Muscle layer of colon (tissue), 2 donors: ENCODE results near the gene MYL2.

ENCODE experiments used
- H3K27ac ChIP-seq: one replicate; pipeline ENCODE4 v1.7.0; 2013; ENCODE audit warnings: low read depth, mild to moderate bottlenecking, low read length, moderate library complexity
- H3K27me3 ChIP-seq, 2 donors: one replicate each; pipeline ENCODE4 v1.7.0; 2013; ENCODE audit warnings: low read length in 2 of 2, mild to moderate bottlenecking in 2 of 2; ENCODE audit not compliant: insufficient read depth in 2 of 2, control insufficient read depth in 1 of 2
- H3K36me3 ChIP-seq: one replicate; pipeline ENCODE4 v1.7.0; 2013; ENCODE audit warnings: mild to moderate bottlenecking, low read length; ENCODE audit not compliant: insufficient read depth
- H3K4me1 ChIP-seq: one replicate; pipeline ENCODE4 v1.7.0; 2013; ENCODE audit warnings: mild to moderate bottlenecking, low read length; ENCODE audit not compliant: insufficient read depth
- H3K4me3 ChIP-seq, 2 donors: one replicate each; pipeline ENCODE4 v1.7.0; 2013; ENCODE audit warnings: low read length in 2 of 2, low read depth in 1 of 2, mild to moderate bottlenecking in 1 of 2, moderate library complexity in 1 of 2
- H3K9ac ChIP-seq: one replicate; pipeline ENCODE4 v1.7.0; 2013; ENCODE audit warnings: low read length
- H3K9me3 ChIP-seq: one replicate; pipeline ENCODE4 v1.7.0; 2013; ENCODE audit warnings: mild to moderate bottlenecking, low read length
- donor health status: abdominal sarcoma.
- donor health status: Adenocarcinoma of cecum.

The MYL2 gene

DNA sequence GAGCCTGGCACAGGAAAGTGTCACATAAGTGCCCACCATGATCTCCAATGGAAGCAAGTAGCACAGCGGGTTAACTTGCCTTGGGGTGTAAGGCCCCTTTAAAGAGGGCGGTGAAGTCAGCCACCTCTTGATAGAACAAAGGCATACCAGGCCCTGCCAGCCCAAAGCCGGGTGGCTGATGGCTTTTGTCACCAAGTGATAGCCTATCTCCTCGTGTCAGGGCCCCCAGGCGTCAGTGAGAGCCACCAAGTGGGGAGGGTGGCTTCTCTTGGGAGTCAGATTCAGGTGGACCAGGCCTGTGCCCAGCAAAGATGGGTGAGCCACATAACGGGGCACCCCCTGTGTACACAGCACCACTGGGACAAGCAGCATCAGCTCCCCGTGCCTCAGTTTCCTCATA is 8.3 kb upstream of the MYL2 start:
- no peak overlapping the region for H3K9ac ChIP-seq
- H3K27ac ChIP-seq = no peak overlapping the region
- no peak overlapping the region for H3K4me3 ChIP-seq
- H3K27me3 ChIP-seq = peaks cover 0 to 11% of the 10 kb centered on the region in 2 donors
- no peaks in the 10 kb centered on the region for H3K9me3 ChIP-seq
- no peaks in the 10 kb centered on the region for H3K36me3 ChIP-seq
- H3K4me1 ChIP-seq = no peaks in the 10 kb centered on the region

DNA sequence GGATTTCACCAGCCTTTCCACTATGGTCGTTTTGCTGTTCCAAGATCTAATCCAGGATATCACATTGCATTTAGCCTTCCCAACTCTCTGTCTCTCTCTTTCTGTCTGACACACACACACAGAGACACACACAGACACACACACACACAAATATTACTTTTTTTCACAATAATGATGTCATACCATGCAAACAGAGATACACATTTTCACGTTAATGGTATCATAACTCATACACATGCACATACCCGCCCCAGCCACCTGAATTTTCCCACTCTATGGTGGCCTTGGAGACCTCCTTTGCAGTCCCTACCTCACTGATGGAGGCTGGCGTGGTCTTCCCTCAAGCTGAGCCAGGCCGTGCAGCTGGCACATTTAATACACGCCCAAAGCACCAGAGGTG is 7.2 kb upstream of the MYL2 start:
- Histone ChIP-seq H3K27me3 (peaks cover 0 to 15% of the 10 kb centered on the region in 2 donors), H3K9ac (no peak overlapping the region), H3K4me1 (no peaks in the 10 kb centered on the region), H3K9me3 (no peaks in the 10 kb centered on the region), H3K4me3 (no peak overlapping the region), H3K36me3 (no peaks in the 10 kb centered on the region), H3K27ac (no peak overlapping the region)

DNA sequence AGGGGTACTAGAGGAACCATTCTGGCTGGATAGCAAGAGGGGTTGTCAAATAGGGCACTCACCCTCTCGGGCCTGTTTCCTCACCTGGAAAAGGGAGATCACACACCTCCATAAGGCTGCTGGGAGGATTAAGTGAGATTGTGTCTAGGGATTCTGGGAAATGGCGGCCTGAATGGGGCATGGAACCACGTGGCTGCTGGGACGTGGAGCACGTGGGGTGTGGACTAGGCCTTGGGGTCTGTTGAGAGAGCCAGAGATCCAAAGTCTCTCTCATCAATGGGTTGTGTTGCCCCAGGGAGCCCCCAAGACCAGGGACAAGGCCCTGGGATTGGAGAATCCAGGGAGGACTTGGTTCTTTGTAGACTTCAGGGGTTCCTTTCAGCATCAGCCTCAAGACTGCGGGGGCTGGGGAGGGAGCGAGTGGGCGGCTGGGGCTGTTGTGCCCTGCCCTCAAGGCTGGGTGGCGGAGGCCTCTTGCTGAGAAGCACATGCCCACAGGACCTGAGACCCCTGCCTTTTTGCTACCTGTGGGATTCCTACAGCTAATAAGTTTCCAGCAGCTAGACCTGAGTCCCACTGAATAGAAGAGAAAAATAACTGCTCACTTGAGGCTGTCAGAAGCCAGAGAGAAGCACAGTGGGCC is 3.4 kb upstream of the MYL2 start:
- no peaks in the 10 kb centered on the region for H3K4me1 ChIP-seq
- H3K36me3 ChIP-seq = no peaks in the 10 kb centered on the region
- H3K27me3 ChIP-seq = peaks cover 0 to 6% of the 10 kb centered on the region in 2 donors
- H3K4me3 ChIP-seq = no peak overlapping the region
- H3K9me3 ChIP-seq = no peaks in the 10 kb centered on the region
- no peak overlapping the region for H3K9ac ChIP-seq
- no peak overlapping the region for H3K27ac ChIP-seq

DNA sequence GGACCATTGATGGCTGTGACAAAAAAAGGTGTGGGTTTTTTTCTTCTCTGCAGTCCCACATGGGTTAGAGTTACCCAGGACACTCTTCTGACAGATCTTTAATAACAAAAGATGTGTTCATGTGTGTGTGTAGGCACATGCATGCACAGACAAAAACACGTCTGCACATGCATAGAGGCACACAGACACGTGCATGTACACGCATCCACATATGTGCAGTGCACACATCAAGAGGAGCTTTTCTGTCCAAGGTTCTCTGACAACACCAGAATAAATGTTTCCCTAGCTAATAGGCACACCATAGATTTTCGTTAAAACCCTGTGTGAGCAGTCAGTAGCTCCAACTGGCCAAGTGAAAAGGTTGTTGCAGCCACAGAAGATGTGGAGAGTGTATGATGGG is 2.8 kb upstream of the MYL2 start:
- H3K4me1 ChIP-seq = no peaks in the 10 kb centered on the region
- H3K9ac ChIP-seq = no peak overlapping the region
- no peaks in the 10 kb centered on the region for H3K9me3 ChIP-seq
- H3K27ac ChIP-seq = no peak overlapping the region
- no peaks in the 10 kb centered on the region for H3K36me3 ChIP-seq
- H3K27me3 ChIP-seq = peaks cover 0 to 6% of the 10 kb centered on the region in 2 donors
- no peak overlapping the region for H3K4me3 ChIP-seq

DNA sequence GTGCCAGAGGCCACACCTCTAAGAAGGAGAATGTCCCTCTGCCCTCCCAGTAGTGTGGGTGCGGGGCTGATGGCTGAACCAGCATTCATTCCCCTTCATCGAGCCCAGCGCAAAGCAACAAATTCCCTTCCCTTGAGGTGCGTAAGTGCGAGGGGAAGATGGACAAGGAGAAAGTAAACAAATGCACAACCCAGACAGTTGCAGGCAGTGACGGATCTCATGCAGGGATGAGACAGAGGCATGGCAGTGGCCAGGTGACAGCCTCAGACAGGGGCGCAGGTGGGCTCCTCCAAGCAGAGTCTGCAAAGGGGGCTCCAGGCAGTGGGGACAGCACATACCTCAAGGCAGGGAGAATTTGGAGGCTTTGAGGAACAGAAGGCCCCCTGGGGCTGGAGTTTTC is 2.3 kb upstream of the MYL2 start:
- no peaks in the 10 kb centered on the region for H3K4me1 ChIP-seq
- H3K9me3 ChIP-seq = no peaks in the 10 kb centered on the region
- H3K9ac ChIP-seq = no peak overlapping the region
- H3K27me3 ChIP-seq = peaks cover 0 to 6% of the 10 kb centered on the region in 2 donors
- no peak overlapping the region for H3K27ac ChIP-seq
- no peaks in the 10 kb centered on the region for H3K36me3 ChIP-seq
- H3K4me3 ChIP-seq = no peak overlapping the region

DNA sequence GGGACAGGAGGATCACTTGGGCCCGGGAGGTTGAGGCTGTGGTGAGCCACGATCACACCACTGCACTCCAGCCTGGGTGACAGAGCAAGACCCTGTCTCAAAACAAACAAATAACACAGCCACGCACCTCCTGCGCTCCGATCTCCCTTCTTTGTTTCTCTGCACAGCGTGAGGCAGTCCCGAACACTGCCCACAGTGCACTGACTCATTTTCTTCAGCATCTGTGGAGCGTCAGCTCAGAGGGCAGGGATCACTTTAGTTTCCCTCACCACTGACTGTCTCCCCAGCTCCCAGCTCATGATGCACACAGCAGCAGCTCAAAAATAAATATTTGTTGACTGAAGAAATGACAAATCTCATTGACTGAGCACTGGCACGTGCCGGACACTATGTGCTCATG is 883 bp upstream of the MYL2 start:
- no peak overlapping the region for H3K27ac ChIP-seq
- no peak overlapping the region for H3K4me3 ChIP-seq
- no peaks in the 10 kb centered on the region for H3K4me1 ChIP-seq
- H3K36me3 ChIP-seq = no peaks in the 10 kb centered on the region
- H3K9ac ChIP-seq = no peak overlapping the region
- H3K27me3 ChIP-seq = peaks cover 0 to 6% of the 10 kb centered on the region in 2 donors
- H3K9me3 ChIP-seq = no peaks in the 10 kb centered on the region

DNA sequence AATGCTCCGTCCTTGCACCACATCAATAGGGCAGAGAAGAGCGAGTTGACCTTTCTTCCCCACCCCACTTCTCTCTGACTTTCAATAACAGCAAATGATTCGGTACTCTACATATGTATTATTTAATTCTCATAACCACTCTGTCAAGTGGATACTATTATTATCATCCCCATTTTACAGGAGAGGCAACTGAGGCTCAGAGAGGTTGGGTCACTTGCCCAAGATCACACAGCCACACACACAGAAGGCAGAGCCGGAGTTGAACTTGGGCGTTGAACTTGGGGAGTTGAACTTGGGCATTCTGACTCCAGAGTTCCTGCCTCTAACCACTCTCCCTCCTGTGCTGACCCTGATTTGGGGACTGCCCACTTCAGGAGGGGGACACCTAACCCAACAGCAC is 659 bp downstream of the MYL2 start:
- H3K4me1 ChIP-seq = no peaks in the 10 kb centered on the region
- no peak overlapping the region for H3K4me3 ChIP-seq
- H3K9me3 ChIP-seq = no peaks in the 10 kb centered on the region
- H3K9ac ChIP-seq = no peak overlapping the region
- no peaks in the 10 kb centered on the region for H3K36me3 ChIP-seq
- H3K27me3 ChIP-seq = peaks cover 0 to 6% of the 10 kb centered on the region in 2 donors
- no peak overlapping the region for H3K27ac ChIP-seq

DNA sequence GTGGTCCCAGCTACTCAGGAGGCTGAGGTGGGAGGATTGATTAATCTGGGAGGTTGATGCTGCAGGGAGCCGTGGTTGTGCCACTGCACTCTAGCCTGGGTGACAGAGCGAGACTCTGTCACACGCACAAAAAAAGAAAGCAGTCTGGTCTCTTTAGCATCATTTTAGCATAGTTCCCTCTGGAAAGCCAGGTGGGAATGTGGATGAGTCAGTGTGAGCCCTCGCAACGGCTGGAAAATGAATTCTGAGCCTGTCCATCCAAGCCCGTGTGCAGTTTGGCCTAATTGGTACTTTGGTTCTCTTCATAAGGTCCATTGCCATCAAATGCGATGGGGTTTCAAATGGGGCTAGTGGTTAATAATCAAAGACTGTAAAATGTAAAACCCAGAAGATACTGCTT is 2.4 kb downstream of the MYL2 start:
- Histone ChIP-seq H3K4me1 (no peaks in the 10 kb centered on the region), H3K4me3 (no peak overlapping the region), H3K36me3 (no peaks in the 10 kb centered on the region), H3K27me3 (no peaks in the 10 kb centered on the region), H3K9ac (no peak overlapping the region), H3K9me3 (no peaks in the 10 kb centered on the region), H3K27ac (no peak overlapping the region)

DNA sequence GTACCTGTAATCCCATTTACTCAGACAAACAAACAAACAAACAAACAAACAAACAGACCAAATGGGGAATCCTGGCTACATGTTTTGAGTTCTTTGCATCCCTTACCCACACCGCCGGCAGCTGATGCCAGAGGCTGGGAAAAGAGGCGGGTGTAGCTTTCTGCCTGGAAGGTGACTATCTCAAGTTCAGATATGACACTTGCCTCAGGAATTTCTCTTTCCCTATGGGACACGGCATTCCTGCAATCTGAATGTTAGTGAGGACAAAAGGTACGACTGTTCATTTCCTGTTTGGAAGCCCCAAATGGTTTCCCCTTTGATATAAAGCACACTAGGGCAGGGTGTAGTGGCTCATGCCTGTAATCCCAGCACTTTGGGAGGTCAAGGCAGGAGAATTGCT is 2.9 kb downstream of the MYL2 start:
- H3K9me3 ChIP-seq = no peaks in the 10 kb centered on the region
- H3K27me3 ChIP-seq = no peaks in the 10 kb centered on the region
- no peak overlapping the region for H3K27ac ChIP-seq
- H3K4me3 ChIP-seq = no peak overlapping the region
- no peaks in the 10 kb centered on the region for H3K4me1 ChIP-seq
- H3K36me3 ChIP-seq = no peaks in the 10 kb centered on the region
- H3K9ac ChIP-seq = no peak overlapping the region

DNA sequence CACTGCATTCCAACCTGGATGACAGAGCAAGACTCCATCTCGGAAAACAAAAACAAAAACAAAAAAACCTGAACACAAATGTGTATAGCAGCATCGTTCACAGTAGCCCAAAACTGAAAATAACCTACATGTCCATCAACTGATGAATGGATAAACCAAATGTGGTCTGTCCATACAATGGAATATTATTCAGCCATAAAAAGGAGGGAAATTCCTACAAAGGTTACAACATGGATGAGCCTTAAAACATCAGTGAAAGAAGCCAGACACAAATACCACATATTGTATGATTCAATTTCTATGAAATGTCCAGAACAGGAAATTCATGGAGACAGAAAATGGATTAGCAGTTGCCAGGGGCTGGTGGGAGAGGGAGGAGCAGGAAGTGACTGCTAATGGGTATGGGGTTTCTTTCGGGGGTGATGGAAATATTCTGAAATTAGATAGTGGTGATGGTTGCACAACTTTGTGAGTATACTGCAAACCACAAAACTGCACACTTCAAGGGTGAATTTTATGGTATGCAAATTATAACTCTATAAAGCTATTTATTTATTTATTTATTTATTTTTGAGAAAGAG is 4.0 kb downstream of the MYL2 start:
- no peak overlapping the region for H3K27ac ChIP-seq
- H3K4me3 ChIP-seq = no peak overlapping the region
- no peaks in the 10 kb centered on the region for H3K4me1 ChIP-seq
- H3K9me3 ChIP-seq = no peaks in the 10 kb centered on the region
- no peaks in the 10 kb centered on the region for H3K36me3 ChIP-seq
- H3K27me3 ChIP-seq = no peaks in the 10 kb centered on the region
- no peak overlapping the region for H3K9ac ChIP-seq

DNA sequence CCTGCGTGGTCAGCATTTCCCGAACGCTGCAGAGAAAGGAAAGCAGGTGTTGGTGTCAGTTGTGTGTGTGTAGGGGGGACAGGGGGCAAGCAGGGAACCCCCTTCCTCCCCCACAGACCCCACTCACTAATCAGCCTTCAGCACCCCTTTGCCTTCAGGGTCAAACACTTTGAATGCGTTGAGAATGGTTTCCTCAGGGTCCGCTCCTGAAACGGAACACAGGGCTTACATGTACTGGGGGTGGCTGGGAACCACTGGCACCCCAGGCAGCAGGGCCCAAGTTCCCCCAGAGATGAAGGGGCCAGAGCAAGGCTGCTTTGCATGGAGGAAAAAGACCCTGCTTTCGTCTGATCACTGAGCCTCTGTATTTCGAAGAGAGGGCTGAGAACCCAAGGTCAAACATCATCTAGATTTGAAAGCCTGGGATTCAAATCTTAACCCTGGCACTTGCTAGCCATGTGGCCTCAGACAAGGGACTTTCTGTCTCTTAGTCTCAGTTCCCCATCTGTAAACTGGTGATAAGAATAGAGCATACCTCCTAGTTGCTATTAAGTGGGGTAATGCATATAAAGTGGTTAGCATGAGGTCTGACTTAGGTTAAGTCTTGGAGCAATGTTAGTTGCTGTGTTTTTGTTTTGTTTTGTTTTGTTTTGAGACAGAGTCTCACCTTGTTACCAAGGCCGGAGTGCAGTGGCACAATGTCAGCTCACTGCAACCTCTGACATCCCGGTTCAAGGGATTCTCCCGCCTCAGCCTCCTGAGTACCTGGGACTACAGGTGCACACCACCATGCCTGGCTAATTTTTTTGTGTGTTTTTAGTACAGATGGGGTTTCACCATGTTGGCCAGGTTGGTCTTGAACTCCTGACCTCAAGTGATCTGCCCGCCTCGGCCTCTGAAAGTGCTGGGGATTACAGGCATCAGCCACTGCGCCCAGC is 7.0 kb downstream of the MYL2 start:
- Histone ChIP-seq H3K9ac (no peak overlapping the region), H3K4me1 (no peaks in the 10 kb centered on the region), H3K4me3 (no peak overlapping the region), H3K27ac (no peak overlapping the region), H3K9me3 (no peaks in the 10 kb centered on the region), H3K27me3 (no peaks in the 10 kb centered on the region), H3K36me3 (no peaks in the 10 kb centered on the region)
